ENCODE data around the gene CEACAM4.

The CEACAM4 gene

DNA sequence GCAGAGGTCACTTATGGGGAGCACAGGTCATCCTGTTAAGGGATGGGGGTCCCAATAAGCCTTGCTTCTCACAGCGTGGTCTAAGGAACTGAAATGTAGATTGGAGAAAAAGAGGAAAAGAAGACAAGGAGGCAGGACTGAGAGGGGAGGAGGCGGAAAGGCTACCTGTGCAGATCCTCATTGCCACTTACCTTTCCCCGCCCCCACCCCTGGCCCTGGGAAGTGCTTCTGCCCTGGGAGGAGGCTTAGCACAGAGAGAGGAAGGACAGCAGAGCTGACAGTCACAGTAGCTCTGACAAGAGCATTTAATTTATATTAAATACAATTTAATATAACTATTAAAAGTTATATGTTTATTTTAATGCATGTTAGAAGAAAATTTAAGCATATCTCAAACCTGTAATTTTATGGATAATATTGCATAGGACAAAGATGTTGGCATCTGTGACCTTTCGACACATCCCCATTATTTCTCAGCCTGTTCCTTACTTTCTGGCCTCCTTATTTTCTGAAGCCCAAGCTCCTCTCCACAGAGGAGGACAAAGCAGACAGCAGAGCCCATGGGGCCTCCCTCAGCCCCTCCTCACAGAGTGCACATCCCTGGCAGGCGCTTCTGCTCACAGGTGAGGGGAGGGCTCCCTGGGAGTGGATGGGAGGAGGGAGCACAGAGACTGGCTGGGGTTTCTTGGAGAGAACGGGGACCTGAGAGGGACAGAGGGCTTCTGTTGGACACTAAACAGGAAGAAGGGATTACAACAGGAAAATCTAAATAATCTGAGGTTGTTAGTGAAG, 27.5 kb downstream of the CEACAM4 start:
- no peak for TF ChIP-seq CTCF (IDR thresholded peaks at IDR 0.05; ENCODE audit: low read depth, low read length, missing control alignments)
- H3K4me3 ChIP-seq (ENCODE audit: low read depth, low read length) = no peak overlapping the region
- in situ Hi-C loops (cut with HindIII; ENCODE audit: low sequenced_read_pairs) = no loop called here
- DNase-seq (ENCODE audit: low read depth) = no peak

- peak; percentile 34 for DNase-seq (ENCODE audit: low read depth)
- TF ChIP-seq CTCF (IDR thresholded peaks at IDR 0.05; ENCODE audit: low read depth, low read length, missing control alignments) = peak; percentile 98
- H3K4me3 ChIP-seq (ENCODE audit: low read depth, low read length) = no peak overlapping the region
- in situ Hi-C loops (cut with HindIII; ENCODE audit: low sequenced_read_pairs) = no loop called here
These were observed 29.3 kb downstream of the CEACAM4 start for GRCh38 chr19:41597600-41598041.

GRCh38 chr19:41595890-41596280, 31.0 kb downstream of the CEACAM4 start:
- no peak for DNase-seq (ENCODE audit: low read depth)
- H3K4me3 ChIP-seq (ENCODE audit: low read depth, low read length) = no peak overlapping the region
- TF ChIP-seq CTCF (IDR thresholded peaks at IDR 0.05; ENCODE audit: low read depth, low read length, missing control alignments) = no peak
- in situ Hi-C loops (cut with HindIII; ENCODE audit: low sequenced_read_pairs) = no loop called here

DNA sequence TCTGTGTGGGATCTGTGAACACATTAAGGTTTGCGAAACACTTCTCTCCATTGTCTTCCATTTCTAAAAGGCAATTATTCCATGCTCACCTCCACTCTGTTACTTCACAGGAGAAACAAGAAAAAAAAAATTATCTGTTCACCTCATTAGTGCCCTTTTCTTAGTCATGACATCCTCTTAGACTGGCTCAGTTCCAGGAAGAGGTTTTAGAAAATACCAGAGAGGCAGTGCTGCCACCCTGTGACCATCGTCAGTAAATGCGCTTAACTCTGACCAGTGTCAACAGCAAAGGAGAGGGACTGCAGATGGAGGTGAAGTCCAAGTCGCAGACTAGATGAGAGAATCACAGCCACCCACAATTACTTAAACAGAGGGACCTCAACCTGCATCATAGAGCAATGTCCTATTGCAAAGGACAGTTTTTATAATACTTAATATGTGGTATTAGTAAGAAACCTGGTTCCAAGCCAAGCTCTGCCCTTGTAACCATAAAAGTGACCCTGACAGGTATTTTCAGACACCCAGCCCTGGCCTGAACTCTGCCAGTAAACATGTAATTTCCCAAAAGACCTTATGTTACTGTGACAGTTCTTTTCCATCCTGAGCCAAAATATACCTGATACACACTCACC, 31.5 kb downstream of the CEACAM4 start:
- TF ChIP-seq CTCF (IDR thresholded peaks at IDR 0.05; ENCODE audit: low read depth, low read length, missing control alignments) = peak; percentile 57
- peak; percentile 47 for DNase-seq (ENCODE audit: low read depth)
- in situ Hi-C loops (cut with HindIII; ENCODE audit: low sequenced_read_pairs) = no loop called here
- no peak overlapping the region for H3K4me3 ChIP-seq (ENCODE audit: low read depth, low read length)

DNA sequence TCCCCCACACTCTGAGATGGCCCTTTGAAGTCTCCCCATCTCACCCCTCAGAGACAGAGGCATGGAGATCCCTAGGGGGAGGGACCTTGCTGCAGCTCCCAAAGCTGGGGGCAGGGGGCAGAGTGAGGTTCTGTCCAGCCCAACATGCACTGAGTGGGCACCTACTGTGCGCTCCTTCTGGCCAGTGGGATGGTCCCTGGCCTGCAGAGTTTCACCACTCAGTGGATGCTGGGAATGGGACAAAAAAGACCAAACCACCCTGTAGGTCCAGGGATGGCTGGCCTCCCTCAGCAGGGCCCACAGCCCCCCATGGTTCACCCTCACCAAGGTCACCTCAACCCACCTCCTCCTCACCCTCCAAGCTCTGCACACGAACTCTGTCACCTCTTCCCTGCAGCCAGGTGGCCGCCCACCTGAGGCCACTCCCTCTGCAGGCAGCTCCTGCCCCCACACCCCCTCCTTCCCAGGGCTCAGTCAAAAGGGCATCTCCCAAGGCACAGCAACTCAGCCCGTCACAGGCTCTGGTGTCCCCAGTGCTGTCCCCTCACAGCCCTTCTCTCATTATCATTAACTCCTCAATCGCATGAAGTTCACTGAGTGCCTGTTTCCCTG, 34.8 kb downstream of the CEACAM4 start:
- in situ Hi-C loops (cut with HindIII; ENCODE audit: low sequenced_read_pairs) = no loop called here
- TF ChIP-seq CTCF (IDR thresholded peaks at IDR 0.05; ENCODE audit: low read depth, low read length, missing control alignments) = no peak
- no peak overlapping the region for H3K4me3 ChIP-seq (ENCODE audit: low read depth, low read length)
- DNase-seq (ENCODE audit: low read depth) = no peak

GRCh38 chr19:41590936-41591335, 35.9 kb downstream of the CEACAM4 start:
- DNase-seq (ENCODE audit: low read depth) = no peak
- in situ Hi-C loops (cut with HindIII; ENCODE audit: low sequenced_read_pairs) = no loop called here
- TF ChIP-seq CTCF (IDR thresholded peaks at IDR 0.05; ENCODE audit: low read depth, low read length, missing control alignments) = no peak
- H3K4me3 ChIP-seq (ENCODE audit: low read depth, low read length) = no peak overlapping the region
